A549 (cell line): Measurements from ENCODE around the gene SLC6A4. TPM values are rescaled to one million over a fixed set of nuclear protein-coding genes. Genes with fewer than 3 reads are reported as not detected.

Experiments used
- ATAC-seq, 2 experiments: fragments of 200-7000 bp in 1 of 2; fragments of >200 bp in 1 of 2; cut with Nextera tagmentation in 1 of 2; cut with Tn5 transposase in 1 of 2; 3 replicates each; pipeline versions ENCODE4 v1.8.0 to v1.9.1; 2018 to 2020; ENCODE audit warnings: mild to moderate bottlenecking in 1 of 2, moderate library complexity in 1 of 2
- CTCF ChIA-PET: fragments of 300-600 bp; sonication (Branson Sonifier 250); formaldehyde crosslinking; extraction: SDS; loops from one replicate; lab custom pipeline; 2021; ENCODE audit warnings: antibody characterized with exemption, inconsistent platforms; lab: Yijun Ruan, JAX
- POLR2A ChIA-PET: fragments of 350-600 bp; formaldehyde crosslinking; extraction: SDS; loops from one replicate; lab custom pipeline; 2021; ENCODE audit warnings: antibody characterized with exemption, inconsistent platforms; lab: Yijun Ruan, JAX
- DNase-seq, 2 experiments: peaks; one replicate each; pipeline versions ENCODE4 v3.0.0 to v3.0.0-alpha.2; 2011 to 2016; ENCODE audit warnings: low read depth in 1 of 2, low spot score in 1 of 2
- FAIRE-seq: peaks from 2 replicates; lab custom pipeline; 2011; peaks lifted over from hg19 to GRCh38; lab: Jason Lieb, UNC
- H3K27ac ChIP-seq, 2 experiments: fragments of >200 bp; sonication (Bioruptor Twin); formaldehyde crosslinking; 3 replicates each; pipeline ENCODE4 v1.5.1; 2016 to 2017
- H3K4me1 ChIP-seq: fragments of >200 bp; sonication (Bioruptor Twin); formaldehyde crosslinking; 3 replicates; pipeline ENCODE4 v1.6.1; 2016
- H3K4me2 ChIP-seq: fragments of >200 bp; sonication (Bioruptor Twin); formaldehyde crosslinking; 3 replicates; pipeline ENCODE4 v1.6.1; 2016
- H3K4me3 ChIP-seq: fragments of >200 bp; sonication (Bioruptor Twin); formaldehyde crosslinking; 3 replicates; pipeline ENCODE4 v1.5.1; 2016
- H3K9me3 ChIP-seq: fragments of >200 bp; sonication (Bioruptor Twin); formaldehyde crosslinking; 3 replicates; pipeline ENCODE4 v1.6.1; 2016
- CBX8 ChIP-seq: fragments of 200-600 bp; sonication (generic); IDR thresholded peaks from 2 replicates; pipeline ENCODE4 v1.6.1; 2016
- EP300 ChIP-seq, 2 experiments: fragments of >200 bp; sonication (Bioruptor Twin); formaldehyde crosslinking; IDR thresholded peaks; 2 replicates in 1 of 2; 3 replicates in 1 of 2; pipeline ENCODE4 v1.6.1; 2016 to 2017
- FOXS1 ChIP-seq: fragments of 250-450 bp; sonication (Bioruptor Pico); IDR thresholded peaks from 2 replicates; pipeline ENCODE4 v1.5.0; 2020; ENCODE audit warnings: mild to moderate bottlenecking, moderate library complexity
- GATA3 ChIP-seq: IDR thresholded peaks from 2 replicates; pipeline ENCODE4 v1.6.1; 2012; ENCODE audit warnings: borderline replicate concordance
- JUN ChIP-seq, 2 experiments: fragments of >200 bp; sonication (Bioruptor Twin); formaldehyde crosslinking; IDR thresholded peaks; 2 replicates in 1 of 2; 3 replicates in 1 of 2; pipeline ENCODE4 v1.6.1; 2016 to 2017
- KDM5A ChIP-seq: fragments of 200-600 bp; sonication (generic); IDR thresholded peaks from 2 replicates; pipeline ENCODE4 v1.6.1; 2016; ENCODE audit warnings: antibody characterized with exemption, mild to moderate bottlenecking
- NFE2L2 ChIP-seq: fragments of 150-350 bp; conservative IDR thresholded peaks from 2 replicates; pipeline ENCODE4 v1.6.1; 2014; ENCODE audit warnings: low read length
- NPAS2 ChIP-seq: fragments of 250-450 bp; sonication (Bioruptor Pico); IDR thresholded peaks from 2 replicates; pipeline ENCODE4 v1.8.0; 2022; ENCODE audit warnings: mild to moderate bottlenecking, moderate library complexity, borderline replicate concordance
- POLR2A ChIP-seq: IDR thresholded peaks from 2 replicates; pipeline ENCODE4 v1.6.1; 2012; ENCODE audit warnings: mild to moderate bottlenecking, low read length
- RAD21 ChIP-seq, 2 experiments: fragments of >200 bp in 1 of 2; sonication (Bioruptor Twin) in 1 of 2; formaldehyde crosslinking in 1 of 2; IDR thresholded peaks in 1 of 2; conservative IDR thresholded peaks in 1 of 2; 2 replicates in 1 of 2; 3 replicates in 1 of 2; pipeline ENCODE4 v1.6.1; 2012 to 2018; ENCODE audit warnings: inconsistent platforms in 1 of 2
- RCOR1 ChIP-seq: fragments of 150-350 bp; IDR thresholded peaks from 2 replicates; pipeline ENCODE4 v1.6.1; 2014; ENCODE audit warnings: antibody characterized with exemption, low read length, low read depth
- RNF2 ChIP-seq: fragments of 200-600 bp; sonication (generic); IDR thresholded peaks from 2 replicates; pipeline ENCODE4 v1.6.1; 2016; ENCODE audit warnings: low read depth, mild to moderate bottlenecking, antibody characterized with exemption, moderate library complexity, borderline replicate concordance
- SMC3 ChIP-seq: fragments of >200 bp; sonication (Bioruptor Twin); formaldehyde crosslinking; IDR thresholded peaks from 3 replicates; pipeline ENCODE4 v1.6.1; 2018; ENCODE audit warnings: inconsistent platforms
- SREBF2 ChIP-seq: fragments of 450-650 bp; IDR thresholded peaks from 2 replicates; pipeline ENCODE4 v1.6.1; 2014; ENCODE audit warnings: mild to moderate bottlenecking, moderate library complexity
- ZNF302 ChIP-seq: fragments of 250-450 bp; sonication (Bioruptor Pico); IDR thresholded peaks from 2 replicates; pipeline ENCODE4 v1.9.0; 2021; ENCODE audit warnings: inconsistent platforms, mild to moderate bottlenecking, moderate library complexity
- WGBS: methylation state at CpG from one replicate; pipeline ENCODE4 v1.1.6; 2017; ENCODE audit errors: missing lambda C conversion rate; 5-methylcytosine and 5-hydroxymethylcytosine counted together
- polyA plus RNA-seq, 4 experiments: library from polyadenylated mRNA; depleted of rRNA in 3 of 4; stranded (reverse); fragments of >200 nt; fragmentation: RNase III in 1 of 4; extraction: RNeasy Plus Mini Kit Qiagen cat#74134 plus additional on column Dnase treatment in 1 of 4; gene quantifications; 2 replicates in 3 of 4; 3 replicates in 1 of 4; pipeline ENCODE4 v1.2.3, GENCODE V29; 2011 to 2017
- TF ChIP-seq, protein P1 (sequence below): fragments of >200 bp; sonication (Bioruptor Twin); formaldehyde crosslinking; IDR thresholded peaks from 2 replicates; pipeline ENCODE4 v1.6.1; 2016
- TF ChIP-seq, protein P2 (sequence below): IDR thresholded peaks from 2 replicates; pipeline ENCODE4 v1.6.1; 2012
- TF ChIP-seq, protein P3 (sequence below): fragments of >200 bp; sonication (Bioruptor Twin); formaldehyde crosslinking; IDR thresholded peaks from 3 replicates; pipeline ENCODE4 v1.5.1; 2016
- TF ChIP-seq, protein P4 (sequence below): IDR thresholded peaks from 2 replicates; pipeline ENCODE4 v1.6.1; 2012

The SLC6A4 gene
- polyA plus RNA-seq, 2 of the 4 experiments (the other 2 are of a cell fraction) = 0.12 TPM; not detected in 1

DNA sequence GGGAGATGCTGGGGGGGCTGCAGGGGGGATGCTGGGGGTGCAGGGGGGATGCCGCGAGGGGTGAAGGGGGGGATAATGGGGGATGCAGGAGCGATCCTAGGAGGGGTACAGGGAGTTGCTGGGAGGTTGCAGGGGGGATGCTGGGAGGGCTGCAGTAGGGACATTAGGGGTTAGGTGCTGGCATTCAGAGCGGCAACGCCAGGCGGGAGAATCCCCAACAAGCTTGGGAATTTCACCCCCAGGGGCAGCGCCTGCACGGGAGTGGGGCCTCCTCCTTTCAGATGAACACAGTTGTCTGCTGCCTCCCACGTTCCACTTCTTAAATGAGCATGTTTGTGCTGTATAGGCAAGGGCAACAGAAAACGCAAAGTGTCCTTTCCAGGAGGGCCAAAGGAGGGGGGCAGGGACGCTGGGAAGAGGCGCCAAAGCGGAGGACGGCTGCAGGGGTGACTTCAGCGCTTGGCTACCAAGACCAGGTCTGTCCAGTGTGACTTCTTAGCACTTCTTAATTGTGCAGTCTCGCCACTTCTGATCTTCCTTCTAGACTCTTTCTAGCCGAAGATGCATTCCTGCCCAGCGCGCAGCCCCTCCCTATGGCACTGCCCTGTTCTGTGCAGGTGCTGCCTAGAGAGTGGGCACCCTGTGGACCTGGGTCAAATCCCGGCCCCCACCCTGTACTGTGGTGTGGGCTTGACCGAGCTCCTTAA is 2.0 kb upstream of the SLC6A4 start:
- WGBS = 57% methylated on average over 18 of the region's 21 CpGs
- Histone ChIP-seq H3K27ac (no peak overlapping the region), H3K4me1 (peaks cover 13% of the 10 kb centered on the region), H3K9me3 (no peaks in the 10 kb centered on the region), H3K4me3 (no peak overlapping the region)
- no peak for FAIRE-seq
- ATAC-seq = peak in 1 of 2 experiments; percentile 3; a peak in 2 of 6 replicates
- ChIA-PET CTCF (interaction anchor here (0.6 to 11.1 kb wide), 24 partner anchors 11 to 556 kb away, joined by 3 to 115 read pairs (median 6); no protein-coding TSS in a partner anchor), POLR2A (interaction anchor here (0.7 to 1.0 kb wide), 2 partner anchors 112 kb away, joined by 3 read pairs; no protein-coding TSS in a partner anchor)
- DNase-seq = no peak
- no peak for TF ChIP-seq EP300 (IDR thresholded peaks at IDR 0.05)
- TF ChIP-seq, protein P1, sequence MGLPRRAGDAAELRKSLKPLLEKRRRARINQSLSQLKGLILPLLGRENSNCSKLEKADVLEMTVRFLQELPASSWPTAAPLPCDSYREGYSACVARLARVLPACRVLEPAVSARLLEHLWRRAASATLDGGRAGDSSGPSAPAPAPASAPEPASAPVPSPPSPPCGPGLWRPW = no peak
- no peak for TF ChIP-seq NFE2L2
- TF ChIP-seq GATA3 = no peak
- TF ChIP-seq FOXS1 = no peak
- no peak for TF ChIP-seq POLR2A
- no peak for TF ChIP-seq RNF2
- TF ChIP-seq, protein P2, sequence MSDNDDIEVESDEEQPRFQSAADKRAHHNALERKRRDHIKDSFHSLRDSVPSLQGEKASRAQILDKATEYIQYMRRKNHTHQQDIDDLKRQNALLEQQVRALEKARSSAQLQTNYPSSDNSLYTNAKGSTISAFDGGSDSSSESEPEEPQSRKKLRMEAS = no peak
- TF ChIP-seq SREBF2 = no peak
- TF ChIP-seq SMC3 = no peak
- no peak for TF ChIP-seq CBX8
- no peak for TF ChIP-seq KDM5A
- no peak for TF ChIP-seq NPAS2 (CRISPR knock-in tag)
- no peak for TF ChIP-seq JUN (IDR thresholded peaks at IDR 0.05)
- TF ChIP-seq ZNF302 = no peak
- TF ChIP-seq RCOR1 = no peak
- TF ChIP-seq, all 56 proteins: peak for 0
- peak overlapping the region; percentile 9; the same call in 1 of the 3 replicates for H3K4me2 ChIP-seq

DNA sequence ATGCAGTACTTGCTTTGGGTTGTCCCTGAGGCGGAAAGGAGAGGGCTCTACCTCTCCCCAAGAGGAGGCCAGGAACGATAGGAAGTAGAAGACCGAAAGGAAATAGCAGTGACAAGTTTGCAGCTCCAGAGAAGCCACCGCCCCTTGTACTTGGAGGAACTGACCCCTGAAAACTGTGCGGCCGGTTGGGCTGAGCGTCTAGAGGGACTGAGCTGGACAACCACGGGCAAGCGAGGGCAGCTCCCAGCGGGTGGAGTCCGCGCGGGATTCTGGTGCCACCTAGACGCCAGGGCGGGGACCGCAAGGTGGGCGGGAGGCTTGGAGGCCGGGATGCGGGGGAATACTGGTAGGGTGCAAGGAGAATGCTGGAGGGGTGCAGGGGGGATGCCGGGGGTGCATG is 1.3 kb upstream of the SLC6A4 start:
- WGBS = 20% methylated on average over 11 of the region's 20 CpGs
- ChIA-PET CTCF (interaction anchor here (0.6 to 11.1 kb wide), 39 partner anchors 9 to 433 kb away, joined by 3 to 115 read pairs (median 4); partner anchors contain the start of gene SSH2), POLR2A (interaction anchor here (0.6 to 1.0 kb wide), 3 partner anchors 111 to 246 kb away, joined by 3 read pairs; no protein-coding TSS in a partner anchor)
- Histone ChIP-seq H3K4me1 (peaks cover 13% of the 10 kb centered on the region), H3K4me2 (peak overlapping the region; percentile 99), H3K9me3 (no peaks in the 10 kb centered on the region), H3K27ac (peak overlapping the region in 1 of 2 experiments; percentile 48; a peak in 1 of 6 replicates), H3K4me3 (peak overlapping the region; percentile 57; the same call in 2 of the 3 replicates)
- ATAC-seq (peak; percentile 82 to 91), FAIRE-seq (no peak), DNase-seq (peak; percentile 70 to 91)
- TF ChIP-seq SMC3 = peak; percentile 70
- peak; percentile 75 to 82 for TF ChIP-seq RAD21 (conservative IDR thresholded peaks at IDR 0.05 in 1 of 2, IDR thresholded peaks at IDR 0.05 in 1 of 2)
- TF ChIP-seq, protein P3, sequence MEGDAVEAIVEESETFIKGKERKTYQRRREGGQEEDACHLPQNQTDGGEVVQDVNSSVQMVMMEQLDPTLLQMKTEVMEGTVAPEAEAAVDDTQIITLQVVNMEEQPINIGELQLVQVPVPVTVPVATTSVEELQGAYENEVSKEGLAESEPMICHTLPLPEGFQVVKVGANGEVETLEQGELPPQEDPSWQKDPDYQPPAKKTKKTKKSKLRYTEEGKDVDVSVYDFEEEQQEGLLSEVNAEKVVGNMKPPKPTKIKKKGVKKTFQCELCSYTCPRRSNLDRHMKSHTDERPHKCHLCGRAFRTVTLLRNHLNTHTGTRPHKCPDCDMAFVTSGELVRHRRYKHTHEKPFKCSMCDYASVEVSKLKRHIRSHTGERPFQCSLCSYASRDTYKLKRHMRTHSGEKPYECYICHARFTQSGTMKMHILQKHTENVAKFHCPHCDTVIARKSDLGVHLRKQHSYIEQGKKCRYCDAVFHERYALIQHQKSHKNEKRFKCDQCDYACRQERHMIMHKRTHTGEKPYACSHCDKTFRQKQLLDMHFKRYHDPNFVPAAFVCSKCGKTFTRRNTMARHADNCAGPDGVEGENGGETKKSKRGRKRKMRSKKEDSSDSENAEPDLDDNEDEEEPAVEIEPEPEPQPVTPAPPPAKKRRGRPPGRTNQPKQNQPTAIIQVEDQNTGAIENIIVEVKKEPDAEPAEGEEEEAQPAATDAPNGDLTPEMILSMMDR = peak; percentile 64
- TF ChIP-seq, protein P2 = peak; percentile 20; the same call in 1 of the 2 replicates
- TF ChIP-seq, protein P4, sequence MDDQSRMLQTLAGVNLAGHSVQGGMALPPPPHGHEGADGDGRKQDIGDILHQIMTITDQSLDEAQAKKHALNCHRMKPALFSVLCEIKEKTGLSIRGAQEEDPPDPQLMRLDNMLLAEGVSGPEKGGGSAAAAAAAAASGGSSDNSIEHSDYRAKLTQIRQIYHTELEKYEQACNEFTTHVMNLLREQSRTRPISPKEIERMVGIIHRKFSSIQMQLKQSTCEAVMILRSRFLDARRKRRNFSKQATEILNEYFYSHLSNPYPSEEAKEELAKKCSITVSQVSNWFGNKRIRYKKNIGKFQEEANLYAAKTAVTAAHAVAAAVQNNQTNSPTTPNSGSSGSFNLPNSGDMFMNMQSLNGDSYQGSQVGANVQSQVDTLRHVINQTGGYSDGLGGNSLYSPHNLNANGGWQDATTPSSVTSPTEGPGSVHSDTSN = no peak
- no peak for TF ChIP-seq EP300 (IDR thresholded peaks at IDR 0.05)
